Renal pelvis (tissue), 12 donors: ENCODE data around the gene C2. TPM values are rescaled to one million over a fixed set of nuclear protein-coding genes. Genes with fewer than 3 reads are reported as not detected.

Experiments
- DNase-seq: peaks from one replicate; pipeline ENCODE4 v3.0.0-alpha.2; 2013
- long read RNA-seq, 16 experiments: transcript quantifications; one replicate each; lab custom pipeline, GENCODE V29; 2026
- polyA plus RNA-seq, 3 donors: library from polyadenylated mRNA; unstranded; fragments of 120-200 nt; gene quantifications; one replicate each; pipeline ENCODE4 v1.2.1, GENCODE V29; 2013; ENCODE audit not compliant: insufficient read length in 3 of 3

Gene C2
- polyA plus RNA-seq, result 1 to 10 TPM; 3.3 to 4.8 (median 4.5) TPM
- long read RNA-seq, donor 1, partial matches to known transcripts, result 12 of 12 reads
- long read RNA-seq, donor 1, other reads (novel, unspliced or antisense), result 0 of 12 reads
- long read RNA-seq, donor 2, partial matches to known transcripts, result 15 of 15 reads
- long read RNA-seq, donor 2, other reads (novel, unspliced or antisense), result 0 of 15 reads
- long read RNA-seq, donor 3, partial matches to known transcripts, result 10 of 10 reads
- long read RNA-seq, donor 3, other reads (novel, unspliced or antisense), result 0 of 10 reads
- long read RNA-seq, donor 4, partial matches to known transcripts, result 17 of 18 reads
- long read RNA-seq, donor 4, other reads (novel, unspliced or antisense), result 0 of 18 reads
- long read RNA-seq, donor 5, partial matches to known transcripts, result 5 of 6 reads
- long read RNA-seq, donor 5, other reads (novel, unspliced or antisense), result 0 of 6 reads
- long read RNA-seq, donor 6, partial matches to known transcripts, result 10 of 10 reads
- long read RNA-seq, donor 6, other reads (novel, unspliced or antisense), result 0 of 10 reads
- long read RNA-seq, donor 7, result 0 reads
- long read RNA-seq, donor 8, result 0 reads
- long read RNA-seq, donor 9, partial matches to known transcripts, result 107 of 155 reads
- long read RNA-seq, donor 9, other reads (novel, unspliced or antisense), result 48 of 155 reads
- long read RNA-seq, donor 10, partial matches to known transcripts, result 12 of 12 reads
- long read RNA-seq, donor 10, other reads (novel, unspliced or antisense), result 0 of 12 reads
- long read RNA-seq, donor 11, partial matches to known transcripts, result 6 of 6 reads
- long read RNA-seq, donor 11, other reads (novel, unspliced or antisense), result 0 of 6 reads
- long read RNA-seq, donor 12, partial matches to known transcripts, result 11 of 12 reads
- long read RNA-seq, donor 12, other reads (novel, unspliced or antisense), result 0 of 12 reads
- long read RNA-seq, donor 13, result 0 reads
- long read RNA-seq, donor 14, partial matches to known transcripts, result 21 of 22 reads
- long read RNA-seq, donor 14, other reads (novel, unspliced or antisense), result 0 of 22 reads
- long read RNA-seq, donor 15, partial matches to known transcripts, result 0 of 2 reads
- long read RNA-seq, donor 15, other reads (novel, unspliced or antisense), result 0 of 2 reads
- long read RNA-seq, donor 16, partial matches to known transcripts, result 9 of 9 reads
- long read RNA-seq, donor 16, other reads (novel, unspliced or antisense), result 0 of 9 reads

DNA sequence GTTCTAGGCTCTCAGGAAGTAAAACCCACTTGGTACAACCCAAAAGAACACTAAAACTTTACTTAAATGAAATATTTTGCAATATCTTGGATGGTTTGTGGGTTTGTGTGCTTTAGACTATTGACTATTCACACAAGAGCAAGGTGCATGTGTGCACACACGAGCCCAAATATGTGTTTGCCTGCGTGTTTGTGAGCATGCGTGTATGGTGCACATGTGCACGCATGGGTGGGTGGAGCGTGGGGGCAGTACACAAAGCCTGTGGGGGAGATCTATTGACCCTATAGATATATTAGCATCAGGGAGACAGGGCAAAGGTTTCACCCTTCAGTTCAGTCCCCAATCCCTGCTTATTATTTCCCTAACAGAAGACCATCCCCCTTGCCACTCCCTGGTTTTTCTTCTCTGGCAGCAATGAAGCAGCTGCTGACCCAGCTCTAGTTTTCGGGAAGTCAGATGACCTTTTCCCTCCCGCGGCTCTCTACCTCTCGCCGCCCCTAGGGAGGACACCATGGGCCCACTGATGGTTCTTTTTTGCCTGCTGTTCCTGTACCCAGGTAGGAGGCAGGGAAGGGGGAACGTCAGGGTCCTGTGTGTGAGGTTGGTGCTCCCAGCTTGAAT is at the start of gene C2:
TSS of gene C2 (plus strand) at position 476 of the 621 bp plus-strand sequence. CDS start at position 512, 36 bp downstream.
- no peak for DNase-seq

- no peak for DNase-seq
Observed at GRCh38 chr6:31878222-31878621, 49.3 kb upstream of the C2 start.

GRCh38 chr6:31878726-31879125 is 48.8 kb upstream of the C2 start, which contains the start of gene SLC44A4:
TSS of gene SLC44A4 (minus strand) at chr6:31878997. CDS start at chr6:31878980, 17 bp downstream.
- no peak for DNase-seq

DNA sequence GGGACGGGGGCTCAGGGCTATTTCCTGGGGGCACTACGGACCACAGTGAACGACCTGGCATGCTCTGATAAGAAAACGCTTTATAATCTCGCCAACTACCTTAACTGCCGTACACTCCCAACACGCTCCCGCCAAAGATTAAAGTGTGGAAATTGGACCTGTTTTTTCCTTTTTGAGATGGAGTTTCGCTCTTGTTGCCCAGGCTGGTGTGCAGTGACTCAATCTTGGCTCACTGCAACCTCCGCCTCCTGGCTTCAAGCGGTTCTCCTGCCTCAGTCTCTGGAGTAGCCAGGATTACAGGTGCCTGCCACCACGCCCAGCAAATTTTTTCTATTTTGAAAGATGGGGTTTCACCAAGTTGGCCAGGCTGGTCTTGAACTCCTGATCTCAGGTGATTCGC is 48.4 kb upstream of the C2 start:
- no peak for DNase-seq

- no peak for DNase-seq
Observed at GRCh38 chr6:31879901-31880300, 47.6 kb upstream of the C2 start.

GRCh38 chr6:31880616-31881015 is 46.9 kb upstream of the C2 start:
- no peak for DNase-seq

DNA sequence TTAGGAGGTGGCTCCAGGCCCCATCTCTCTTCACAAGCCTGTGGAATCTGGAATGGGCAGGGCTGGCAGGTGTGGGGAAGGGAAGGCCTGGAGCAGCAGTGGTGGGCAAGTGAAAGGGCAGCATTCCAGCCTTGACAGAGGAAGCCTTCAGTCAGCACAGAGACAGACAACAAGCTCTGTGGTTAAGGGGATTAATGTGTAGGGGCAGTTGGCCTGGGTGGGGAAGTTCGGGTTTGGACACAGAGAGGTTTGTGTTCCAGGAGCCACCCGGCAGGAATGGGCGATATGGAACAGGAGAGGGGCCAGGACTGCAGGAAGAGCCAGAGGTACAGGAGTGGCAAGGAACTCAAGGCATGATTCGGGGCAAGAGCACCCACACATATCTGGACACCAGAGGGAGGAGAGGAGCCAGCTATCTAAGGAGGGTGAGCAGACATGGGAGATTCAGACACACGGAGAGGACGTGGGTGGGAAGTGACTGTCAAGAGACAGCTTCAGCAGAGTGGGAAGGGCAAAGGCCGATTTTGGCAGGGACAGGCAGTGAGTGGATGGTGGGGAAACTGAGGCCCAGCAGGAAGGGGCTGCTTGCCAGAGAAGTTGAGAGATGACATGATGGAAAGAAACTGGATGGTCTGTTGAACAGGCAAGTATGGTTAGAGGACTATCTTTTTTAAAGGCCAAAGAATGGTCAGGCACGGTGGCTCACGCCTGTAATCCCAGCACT is 46.2 kb upstream of the C2 start:
- DNase-seq, result no peak

GRCh38 chr6:31882344-31882743 is 45.2 kb upstream of the C2 start:
- no peak for DNase-seq

DNA sequence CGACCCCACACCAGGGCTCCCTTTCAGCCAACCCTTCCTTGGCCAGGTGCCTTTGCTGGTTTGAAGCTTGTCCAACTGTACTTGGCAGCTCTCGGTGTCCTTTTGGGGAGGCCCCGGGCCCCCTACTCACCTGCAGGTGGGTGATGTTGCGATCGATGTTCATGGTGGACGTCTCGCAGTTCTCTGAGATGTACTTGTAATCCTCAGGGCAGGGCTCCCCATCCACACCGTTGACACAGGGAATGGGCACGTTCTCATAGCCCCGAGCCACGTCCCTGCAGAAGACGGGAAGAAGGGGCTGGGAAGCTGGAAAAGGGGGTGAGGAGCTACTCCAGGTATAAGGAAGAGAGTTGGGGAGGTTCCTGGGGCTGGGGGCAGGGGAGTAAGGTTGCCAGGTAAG is 43.8 kb upstream of the C2 start:
- DNase-seq, result no peak

- DNase-seq, result no peak
Observed at GRCh38 chr6:31884528-31885035, 42.9 kb upstream of the C2 start.

DNA sequence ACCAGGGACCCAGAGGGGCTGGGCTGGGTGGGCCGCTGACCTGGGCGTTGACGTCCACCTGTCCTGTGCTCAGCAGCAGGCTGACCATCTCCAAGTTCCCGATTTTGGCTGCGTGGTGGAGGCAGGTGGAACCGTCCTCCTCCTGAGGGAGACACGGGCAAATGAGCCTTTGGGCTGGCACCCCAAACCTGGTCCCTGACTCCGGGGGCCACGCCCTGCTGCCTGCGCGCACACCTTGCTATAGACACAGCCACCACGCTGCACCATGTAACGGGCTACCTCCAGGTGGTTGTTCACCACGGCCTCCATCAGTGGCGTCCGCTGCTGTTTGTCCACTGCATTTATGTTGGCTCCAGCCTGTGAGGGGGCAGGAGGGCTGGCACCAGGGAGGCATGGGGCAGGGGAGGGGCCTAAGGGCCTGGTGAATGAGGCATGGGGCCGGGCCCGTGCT is 41.0 kb upstream of the C2 start:
- DNase-seq, result no peak

DNA sequence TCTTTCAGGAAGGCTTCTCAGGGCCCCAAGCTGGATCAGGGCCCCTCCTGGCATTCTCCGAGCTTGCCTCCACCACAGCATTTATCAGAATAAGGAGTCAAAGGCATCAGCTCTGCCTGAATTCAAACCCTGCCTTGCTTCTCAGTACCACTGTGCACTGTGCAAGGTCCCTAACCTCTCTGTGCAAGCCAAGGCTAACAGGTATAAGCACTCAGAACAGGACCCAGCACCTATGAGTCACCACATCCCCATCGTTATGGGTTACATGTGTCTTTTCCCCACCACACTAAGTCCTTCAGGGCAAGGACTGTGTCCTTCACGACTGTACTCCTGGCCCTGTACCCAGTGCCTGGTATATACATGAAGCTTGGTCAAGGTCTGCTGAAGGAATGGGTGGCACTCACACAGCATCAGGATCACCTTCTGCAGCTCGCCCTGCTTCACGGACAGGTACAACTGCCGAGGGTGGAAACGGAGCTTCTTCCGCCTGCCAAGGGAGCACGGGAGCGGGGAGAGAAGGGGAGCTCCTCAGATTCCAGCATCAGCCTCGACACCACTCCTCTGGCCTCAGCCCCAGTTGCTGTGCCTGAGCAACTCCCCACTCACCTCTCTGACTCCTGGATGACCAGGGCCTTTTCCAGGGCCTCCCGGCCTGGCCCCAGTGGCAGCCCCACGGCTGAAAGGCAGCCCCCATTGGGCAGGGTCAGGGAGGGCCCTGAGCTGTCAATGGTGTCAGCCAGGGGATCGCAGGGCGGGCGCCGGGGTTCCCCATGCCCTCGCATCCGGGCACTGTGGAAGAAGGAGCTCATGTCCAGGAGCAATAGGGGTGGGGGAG is 40.1 kb upstream of the C2 start:
- no peak for DNase-seq

- DNase-seq, result no peak
Observed at GRCh38 chr6:31888276-31889258, 39.0 kb upstream of the C2 start.

- DNase-seq, result no peak
Observed at GRCh38 chr6:31889331-31889972, 38.1 kb upstream of the C2 start.

GRCh38 chr6:31892821-31893220 is 34.7 kb upstream of the C2 start:
- DNase-seq, result no peak

- DNase-seq, result no peak
Observed at GRCh38 chr6:31896493-31896855, 31.0 kb upstream of the C2 start.

DNA sequence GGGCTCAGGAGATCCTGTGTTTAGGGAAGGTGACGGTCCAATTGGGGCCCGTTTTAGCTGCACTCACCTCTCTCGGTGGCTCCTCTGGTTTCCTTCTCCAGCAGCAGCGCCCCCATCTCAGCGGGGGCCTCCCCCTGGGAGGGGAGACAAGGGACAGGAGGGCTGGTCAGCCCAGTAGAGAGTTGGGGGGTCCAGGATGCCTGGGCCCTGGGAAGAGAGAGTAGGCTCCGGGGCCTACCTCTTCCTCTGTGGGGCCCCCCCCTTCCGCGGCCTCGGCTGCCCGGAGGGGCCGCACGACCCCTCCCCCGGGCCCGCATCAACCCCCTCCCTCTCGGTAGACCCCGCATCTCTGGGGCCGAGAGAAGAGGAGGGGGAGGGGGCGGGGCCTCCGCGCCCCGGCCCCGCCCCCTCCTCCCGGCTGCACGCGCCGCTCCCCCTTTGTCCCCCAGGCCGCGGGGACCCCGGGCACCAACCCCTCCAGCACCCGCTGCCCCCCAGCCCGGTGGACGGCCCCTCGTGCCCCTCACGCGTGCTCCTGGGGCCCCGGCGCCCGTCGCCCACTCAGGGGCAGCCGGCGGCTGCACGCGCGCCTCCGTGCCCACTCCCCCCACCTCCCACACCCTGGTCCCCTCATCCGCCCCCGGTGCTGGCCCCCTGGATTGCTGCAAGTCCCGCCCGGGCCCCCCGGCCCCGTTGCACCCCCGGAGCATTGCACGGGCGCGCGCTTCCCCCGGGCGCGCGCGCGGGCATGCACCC is 30.5 kb upstream of the C2 start:
- DNase-seq, result no peak
